ENCODE data around the gene PGM2L1.

GRCh38 chr11:74312326-74312725 lies 85.9 kb downstream of the PGM2L1 start:
- TF ChIP-seq RCOR1 (IDR thresholded peaks at IDR 0.05; ENCODE audit: insufficient replicate concordance, low read length) (no peak), POLR2A (IDR thresholded peaks at IDR 0.05; ENCODE audit: low read depth, low read length) (no peak), NFE2L2 (IDR thresholded peaks at IDR 0.05; ENCODE audit: low read depth, low read length) (no peak), MAFK (IDR thresholded peaks at IDR 0.05; ENCODE audit: low read depth, low read length) (no peak), CTCF (conservative IDR thresholded peaks at IDR 0.05; ENCODE audit: low read depth, low read length) (no peak), USF2 (IDR thresholded peaks at IDR 0.05; ENCODE audit: low read depth, low read length) (no peak)
